GM21737 (cell line): ENCODE results near the gene RING1.
A peak's percentile ranks its signal among the peaks of the same experiment; 100 is the strongest.

Experiments used
- ATAC-seq: cut with Tn5 transposase; IDR thresholded peaks from one replicate; pipeline ENCODE4 v1.9.1; 2021; ENCODE audit warnings: mild to moderate bottlenecking, moderate library complexity; ENCODE audit not compliant: unreplicated experiment

The RING1 gene

DNA sequence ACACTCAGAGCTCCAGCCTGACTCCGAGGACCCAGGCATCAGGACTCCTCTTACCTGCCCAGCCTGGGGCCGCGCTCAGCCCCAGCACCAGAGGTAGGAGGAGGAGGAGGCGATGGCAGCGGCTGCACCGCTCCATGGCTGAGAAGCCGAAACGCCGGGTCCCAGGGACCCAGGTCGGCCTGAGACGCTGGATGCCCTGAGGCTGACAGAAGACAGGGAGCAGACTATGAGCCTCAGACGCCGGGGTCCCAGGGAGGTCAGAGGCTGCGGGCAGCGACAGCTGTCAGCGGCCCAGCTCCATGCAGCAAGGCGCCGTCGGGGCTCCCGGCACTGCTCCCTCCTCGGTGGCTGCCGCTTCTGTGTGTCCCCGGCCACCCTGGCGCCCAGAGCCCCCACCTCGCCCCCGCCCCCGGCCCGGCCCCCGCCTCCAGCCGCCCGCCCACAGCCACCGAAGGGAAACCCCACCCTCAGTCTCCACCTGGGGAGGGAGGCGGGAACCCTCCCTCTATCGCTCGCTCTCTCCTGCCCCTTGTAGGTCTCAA, 16.1 kb upstream of the RING1 start, which contains the start of gene COL11A2:
TSS of gene COL11A2 (minus strand) at position 363 of the 542 bp plus-strand sequence. CDS start at position 136, 227 bp downstream.
- ATAC-seq: no peak

DNA sequence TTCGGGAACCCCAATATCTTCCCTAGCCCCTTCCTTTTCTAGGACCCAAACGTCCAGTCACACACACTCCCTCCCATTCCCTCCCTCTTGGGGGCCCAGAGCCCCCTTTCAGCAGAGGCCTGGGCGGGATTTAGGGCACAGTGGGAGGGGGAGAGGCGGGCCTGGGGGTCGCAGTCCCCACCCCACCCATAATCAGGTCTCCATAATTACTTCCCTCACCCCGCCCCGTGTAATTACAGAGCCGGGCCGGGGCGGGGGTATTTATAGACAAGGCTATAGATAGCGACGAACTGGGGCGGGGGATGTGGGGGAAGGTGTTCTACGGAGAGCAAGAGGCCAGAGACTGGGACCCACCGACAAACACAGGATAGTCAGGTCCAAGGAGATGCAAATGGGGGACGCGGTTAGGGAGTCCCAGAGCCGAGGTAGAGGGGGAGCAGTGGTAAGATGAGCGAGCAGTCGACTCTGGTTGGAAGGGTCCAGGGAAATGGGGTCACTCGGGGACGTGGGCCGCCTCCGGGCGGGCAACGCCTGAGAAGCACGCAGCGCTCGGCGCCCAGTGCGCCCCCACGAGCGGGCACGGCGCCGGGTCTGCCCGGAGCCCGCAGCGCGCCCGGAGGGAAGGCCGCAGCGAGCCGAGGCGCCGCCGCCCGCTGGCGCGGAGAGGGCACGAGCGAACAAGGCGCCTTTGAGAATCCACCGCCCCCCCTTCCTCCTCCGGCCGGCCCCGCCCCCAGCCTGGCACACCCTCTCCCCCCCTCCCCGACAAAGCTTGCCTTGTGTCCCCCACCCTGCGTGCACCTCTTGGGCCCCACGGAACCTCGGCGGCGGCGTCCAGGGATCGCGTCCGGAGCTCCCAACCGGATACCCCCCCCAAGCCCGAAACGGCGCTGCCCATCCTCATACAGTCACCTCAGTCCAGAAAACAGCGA, 15.4 kb upstream of the RING1 start:
- no peak for ATAC-seq

DNA sequence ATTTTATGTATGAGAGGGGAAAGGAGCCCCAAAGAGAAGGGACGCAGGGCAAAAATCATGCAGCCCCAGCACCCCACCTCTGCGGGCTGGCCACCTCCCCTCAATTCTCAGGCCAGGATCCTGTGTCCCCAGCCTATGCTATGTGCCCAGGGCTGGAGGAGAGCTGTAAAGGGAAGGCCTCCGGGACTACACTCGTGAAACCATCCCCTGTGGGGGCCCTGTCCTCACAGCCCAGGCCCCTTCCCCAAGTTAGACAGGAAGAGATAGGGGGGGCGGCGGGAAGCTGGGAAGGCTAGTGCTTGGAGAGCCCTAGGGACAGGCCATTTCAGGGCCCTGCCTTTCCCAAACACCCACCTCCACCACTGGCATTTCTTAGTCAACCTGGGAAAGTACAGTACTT, 14.7 kb upstream of the RING1 start:
- no peak for ATAC-seq

DNA sequence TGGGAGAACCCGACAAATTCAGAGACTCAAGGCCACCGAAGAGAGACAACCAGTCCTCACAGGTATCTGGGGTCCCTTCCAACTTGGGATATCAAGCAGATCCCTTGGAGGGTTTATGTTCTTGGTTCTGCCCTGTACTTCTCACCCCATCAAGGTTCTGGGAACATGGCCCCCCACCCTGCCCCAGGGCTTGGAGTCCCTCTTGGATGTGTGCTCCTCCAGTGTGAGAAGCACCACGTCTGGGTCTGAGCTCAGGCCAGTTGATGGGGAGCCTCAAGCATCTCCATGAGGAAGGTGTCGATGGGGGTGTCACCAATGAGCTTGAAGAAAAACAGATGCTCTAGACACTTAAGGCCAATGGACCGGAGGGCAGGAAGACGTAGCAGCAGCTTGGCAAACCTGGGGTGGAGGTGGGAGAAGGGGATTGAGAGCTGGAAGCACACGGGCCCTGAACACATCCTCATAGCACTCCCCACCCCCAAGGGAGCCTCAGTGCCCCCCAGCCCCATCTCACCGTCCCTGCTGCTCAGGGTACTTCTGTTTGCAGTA, 13.8 kb upstream of the RING1 start:
- no peak for ATAC-seq

DNA sequence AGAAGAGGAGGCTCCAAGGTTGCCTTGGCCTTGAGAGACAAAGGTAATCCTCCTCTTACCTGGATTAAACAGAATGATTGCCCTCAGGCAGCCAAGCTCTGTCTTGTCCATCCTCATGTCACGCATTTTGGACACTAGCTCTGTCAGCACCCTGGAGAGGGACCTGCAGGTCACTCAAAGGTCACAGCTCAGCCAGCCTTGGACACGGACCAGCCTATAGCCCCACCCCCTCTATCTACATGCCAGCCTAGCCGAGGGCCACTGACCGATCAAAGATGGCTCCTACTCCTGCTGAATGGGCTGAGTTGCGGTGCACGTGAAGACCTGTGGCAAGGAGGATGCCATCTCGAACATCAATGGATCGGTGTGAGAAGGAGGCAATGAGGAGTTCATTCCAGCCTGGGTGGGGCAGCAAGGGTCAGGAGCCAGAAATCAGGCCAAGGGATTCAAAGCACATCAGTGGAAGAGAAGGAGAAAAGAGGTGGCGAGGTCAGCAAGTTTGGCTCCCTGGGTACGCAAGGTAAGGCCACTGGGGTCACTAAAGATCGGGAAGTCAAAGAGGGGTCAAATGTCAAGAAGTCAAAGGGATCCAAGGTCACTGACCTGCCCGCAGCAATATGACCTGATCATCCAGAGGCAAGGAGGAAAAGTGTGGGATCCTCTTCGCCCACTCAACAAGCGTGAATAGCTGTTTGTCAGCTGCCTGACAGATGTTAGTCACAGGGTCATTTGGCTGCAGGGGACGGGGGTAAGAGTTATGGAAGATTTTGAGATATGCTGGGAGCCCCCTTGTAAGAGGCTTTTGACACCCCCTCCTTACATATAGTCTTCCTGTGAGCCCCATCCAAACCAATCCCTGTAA, 12.8 kb upstream of the RING1 start:
- no peak for ATAC-seq

DNA sequence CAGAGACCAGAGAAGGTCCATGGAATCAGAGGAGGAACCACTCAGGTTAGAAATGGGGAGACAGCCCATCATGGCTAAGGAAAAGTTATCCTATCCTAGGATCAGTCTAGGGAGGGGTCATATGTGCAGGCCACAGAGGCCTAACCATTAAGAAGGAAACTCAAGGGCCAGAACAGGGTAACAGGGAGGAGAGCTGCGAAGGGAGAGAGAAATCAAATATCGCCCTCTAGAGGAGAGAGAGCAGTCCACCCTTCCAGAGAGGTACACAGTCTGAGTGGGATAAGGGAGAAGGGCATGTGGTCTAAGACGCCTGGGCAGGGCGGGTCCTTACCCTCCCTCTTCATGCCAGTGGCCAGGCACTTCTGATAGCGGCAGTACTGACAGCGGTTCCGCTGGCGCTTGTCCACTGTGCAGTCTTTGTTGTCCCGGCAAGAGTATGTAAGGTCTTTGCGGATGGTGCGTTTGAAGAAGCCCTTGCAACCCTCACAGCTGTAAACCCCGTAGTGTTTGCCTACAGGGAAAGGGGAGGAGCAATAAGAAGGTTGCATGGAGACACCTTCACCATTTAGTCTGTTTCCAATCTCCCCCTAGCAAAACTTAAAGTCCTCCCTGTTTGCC, 10.8 kb upstream of the RING1 start:
- ATAC-seq: no peak

DNA sequence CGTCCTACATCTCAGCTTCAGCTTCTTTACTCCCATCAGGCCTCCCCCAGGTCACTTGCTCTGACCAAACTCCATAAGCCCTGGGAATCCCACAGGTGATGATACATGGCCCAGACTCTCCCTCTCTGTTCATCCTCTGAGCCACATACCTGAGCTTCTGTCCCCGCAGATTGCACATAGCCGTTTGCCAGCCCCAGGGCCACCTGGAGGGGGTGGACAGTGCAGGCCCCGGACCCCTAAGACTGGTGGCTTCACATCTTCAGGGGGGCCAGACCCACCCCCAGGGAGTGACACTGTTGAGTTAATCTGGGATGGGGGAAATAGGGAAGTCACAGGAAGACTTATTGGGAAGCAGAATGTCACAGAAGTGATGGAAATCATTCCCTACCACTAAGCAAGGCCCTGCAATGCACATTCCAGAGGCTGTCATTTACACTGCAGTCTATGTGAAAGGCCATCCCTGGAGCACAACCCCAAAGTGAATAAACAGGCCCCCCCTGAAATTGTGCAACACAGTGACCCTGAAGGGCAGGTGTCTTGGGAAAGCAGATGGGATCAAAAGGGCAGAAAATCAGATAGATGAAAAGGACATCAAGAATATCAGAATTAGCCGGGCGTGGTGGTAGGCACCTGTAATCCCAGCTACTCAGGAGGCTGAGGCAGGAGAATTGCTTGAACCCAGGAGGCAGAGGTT, 10.0 kb upstream of the RING1 start:
- no peak for ATAC-seq

DNA sequence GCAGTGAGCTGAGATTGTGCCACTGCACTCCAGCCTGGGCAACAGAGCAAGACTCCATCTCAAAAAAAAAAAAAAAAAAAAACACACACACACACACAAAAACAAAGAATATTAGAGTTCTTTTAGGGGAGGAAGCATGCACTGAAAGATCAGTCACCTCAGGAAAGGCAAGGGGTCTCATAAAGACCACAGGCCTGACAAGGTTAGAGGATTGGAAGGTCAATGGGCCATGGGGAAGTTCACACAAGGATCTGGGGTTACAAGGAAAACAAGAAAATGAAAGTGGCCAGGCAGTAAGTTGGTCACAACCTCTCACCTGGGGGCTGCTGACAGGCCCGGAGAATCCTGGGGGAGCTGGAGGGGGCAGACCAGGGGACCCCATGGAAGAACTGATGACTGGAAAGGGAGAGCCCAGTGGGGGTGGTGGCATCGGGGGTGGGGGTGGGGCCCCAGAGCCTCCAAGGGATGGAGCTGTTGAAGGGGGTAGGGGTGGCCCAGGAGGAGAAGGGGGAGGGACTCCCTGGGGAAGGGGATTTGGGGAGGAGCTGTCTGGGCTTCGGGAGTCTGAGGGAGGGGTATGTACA, 9.4 kb upstream of the RING1 start:
- no peak for ATAC-seq

DNA sequence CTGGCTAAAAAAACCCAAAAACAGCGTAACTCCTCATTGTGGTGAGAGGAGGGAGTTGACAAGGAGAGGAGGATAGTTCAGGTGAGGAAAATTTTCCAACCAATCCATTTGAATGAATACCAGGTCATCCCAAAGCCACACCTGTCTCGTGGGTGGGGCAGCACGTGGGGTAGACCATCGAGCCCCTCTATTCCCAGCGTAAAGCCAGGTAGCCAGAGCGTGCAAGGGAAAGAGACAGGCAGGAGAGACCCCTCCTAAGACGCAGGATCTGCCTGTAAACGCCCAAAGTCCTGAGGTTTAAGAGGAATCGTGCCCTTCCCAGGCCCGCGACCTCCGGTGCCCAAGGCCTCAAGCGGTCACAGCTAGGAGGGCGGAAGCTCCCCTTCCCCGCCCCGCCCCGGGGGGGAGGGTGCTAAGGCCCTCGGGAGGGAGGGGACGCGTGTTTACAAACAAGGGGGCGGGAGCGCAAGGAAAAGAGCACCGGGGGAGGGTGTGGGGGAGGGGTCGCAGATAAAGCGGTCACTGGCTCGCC, 8.5 kb upstream of the RING1 start:
- peak; percentile 33 for ATAC-seq

DNA sequence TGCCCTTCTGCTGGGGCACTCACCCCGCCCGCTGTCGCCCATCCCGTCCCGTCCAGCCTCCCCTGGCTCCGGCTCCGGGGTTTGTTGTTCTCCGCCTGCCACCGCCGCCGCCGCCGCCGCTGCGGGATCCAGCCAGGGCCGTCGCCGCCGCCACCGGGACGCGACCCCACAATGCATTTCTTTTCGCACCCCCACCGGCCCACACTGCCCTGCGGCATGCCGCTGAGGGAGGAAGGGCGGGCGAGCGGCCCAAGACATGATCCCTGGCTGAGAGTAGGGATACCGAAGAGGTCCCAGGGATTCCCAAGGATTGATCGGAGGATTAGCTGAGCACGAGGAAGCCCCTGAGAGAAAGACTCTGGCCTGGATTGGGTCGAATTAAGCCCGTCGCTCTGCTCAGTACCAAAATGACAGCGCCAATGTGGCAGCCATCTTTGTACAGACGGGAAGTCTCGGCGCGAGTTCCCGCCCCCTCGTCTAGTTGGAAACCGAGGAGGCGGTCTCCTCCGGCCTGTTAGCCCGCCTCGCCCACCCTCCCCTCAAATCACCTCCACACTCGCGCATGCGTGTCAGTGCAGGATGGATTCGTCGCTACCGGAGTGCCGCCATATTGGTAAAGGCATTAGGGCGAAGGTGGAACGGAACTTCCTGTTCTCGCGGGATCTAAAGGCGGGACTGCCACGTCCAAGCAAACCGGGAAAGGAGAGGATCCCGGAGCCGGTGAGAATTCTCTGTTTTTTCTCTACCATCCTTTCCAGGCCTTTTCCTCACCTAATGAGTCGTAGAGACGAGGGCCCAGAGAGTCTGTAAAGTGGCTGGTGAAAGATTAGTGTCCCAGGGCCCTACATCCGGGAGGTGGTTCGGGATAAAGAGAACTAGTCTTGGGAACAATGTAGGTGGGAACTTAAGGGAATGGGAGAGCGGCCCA, 7.8 kb upstream of the RING1 start, which contains the start of the genes RXRB and SLC39A7:
TSS of gene RXRB (minus strand) at position 447 of the 928 bp plus-strand sequence. CDS start at position 258, 189 bp downstream.
TSS of gene SLC39A7 (plus strand) at position 649 of the 928 bp plus-strand sequence. CDS start 379 bp downstream, outside the sequence.
- peak; percentile 50 for ATAC-seq

DNA sequence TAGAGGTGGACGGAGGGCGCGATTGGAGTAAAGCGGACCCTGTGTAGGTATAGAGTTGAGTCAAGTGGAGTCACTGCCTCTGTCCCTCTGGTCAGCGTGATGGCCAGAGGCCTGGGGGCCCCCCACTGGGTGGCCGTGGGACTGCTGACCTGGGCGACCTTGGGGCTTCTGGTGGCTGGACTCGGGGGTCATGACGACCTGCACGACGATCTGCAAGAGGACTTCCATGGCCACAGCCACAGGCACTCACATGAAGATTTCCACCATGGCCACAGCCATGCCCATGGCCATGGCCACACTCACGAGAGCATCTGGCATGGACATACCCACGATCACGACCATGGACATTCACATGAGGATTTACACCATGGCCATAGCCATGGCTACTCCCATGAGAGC, 7.2 kb upstream of the RING1 start:
- no peak for ATAC-seq

DNA sequence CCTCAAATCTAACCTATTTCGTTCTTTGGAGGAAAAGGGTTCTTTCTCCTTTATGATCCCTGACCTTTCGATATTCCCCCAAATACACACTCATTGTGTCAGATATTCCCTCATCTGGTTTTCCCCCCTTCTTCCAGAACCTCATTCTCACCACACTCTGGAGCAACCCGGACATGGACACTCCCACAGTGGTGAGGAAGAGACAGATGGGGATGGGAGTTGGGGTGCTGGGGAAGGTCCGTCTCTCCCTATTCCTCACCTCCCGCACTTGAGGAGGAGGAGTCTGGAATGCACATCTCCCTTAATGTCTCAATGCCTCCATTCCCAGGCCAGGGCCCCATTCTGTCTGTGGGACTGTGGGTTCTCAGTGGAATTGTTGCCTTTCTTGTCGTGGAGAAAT, 6.4 kb upstream of the RING1 start:
- no peak for ATAC-seq

DNA sequence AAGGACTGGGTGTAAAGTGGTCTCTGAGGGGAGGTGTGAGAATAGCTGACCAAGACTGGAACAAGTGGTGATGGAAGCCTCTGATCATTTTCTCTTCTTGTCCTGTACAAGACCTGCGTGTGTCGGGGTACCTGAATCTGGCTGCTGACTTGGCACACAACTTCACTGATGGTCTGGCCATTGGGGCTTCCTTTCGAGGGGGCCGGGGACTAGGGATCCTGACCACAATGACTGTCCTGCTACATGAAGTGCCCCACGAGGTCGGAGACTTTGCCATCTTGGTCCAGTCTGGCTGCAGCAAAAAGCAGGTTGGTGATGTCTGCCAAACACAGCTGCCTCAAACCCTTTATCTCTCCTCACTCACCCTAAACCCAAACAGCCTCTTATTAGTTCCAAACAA, 5.5 kb upstream of the RING1 start:
- ATAC-seq: no peak

DNA sequence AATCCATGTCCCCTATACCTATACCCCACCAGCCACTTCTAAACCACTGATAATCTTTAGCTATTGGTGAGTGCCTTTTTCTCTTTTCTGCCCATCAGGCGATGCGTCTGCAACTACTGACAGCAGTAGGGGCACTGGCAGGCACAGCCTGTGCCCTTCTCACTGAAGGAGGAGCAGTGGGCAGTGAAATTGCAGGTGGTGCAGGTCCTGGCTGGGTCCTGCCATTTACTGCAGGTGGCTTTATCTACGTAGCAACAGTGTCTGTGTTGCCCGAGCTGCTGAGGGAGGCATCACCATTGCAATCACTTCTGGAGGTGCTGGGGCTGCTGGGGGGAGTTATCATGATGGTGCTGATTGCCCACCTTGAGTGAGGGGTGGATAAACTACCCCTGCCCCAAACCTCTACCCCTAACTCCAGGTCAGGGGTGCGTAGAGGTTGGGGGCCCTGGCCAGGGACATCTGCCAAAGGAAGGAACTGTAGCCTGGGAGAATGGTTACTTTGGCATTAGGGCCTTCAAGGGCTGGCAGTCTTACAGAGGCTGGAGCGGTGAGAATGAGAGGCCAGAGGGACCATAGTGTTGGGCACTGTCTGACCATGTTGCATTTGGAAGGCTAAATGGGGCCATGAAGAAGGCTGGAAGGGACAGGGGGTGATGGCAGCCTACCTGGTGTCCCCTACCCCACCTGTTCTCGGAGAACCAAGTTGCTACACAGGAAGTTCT, 4.7 kb upstream of the RING1 start:
- ATAC-seq: no peak

DNA sequence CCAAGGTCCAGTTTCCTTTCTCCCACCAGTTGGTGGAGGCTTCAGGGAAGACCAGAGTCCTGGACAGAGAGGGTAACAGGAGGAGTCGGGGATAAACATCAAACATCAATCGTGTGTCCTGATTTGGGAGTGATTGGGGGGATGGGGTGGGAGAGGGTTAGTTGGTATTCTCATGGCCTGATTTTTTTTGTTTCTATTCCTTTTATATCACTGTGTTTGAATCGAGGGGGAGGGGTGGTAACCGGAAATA, 4.2 kb upstream of the RING1 start:
- no peak for ATAC-seq

DNA sequence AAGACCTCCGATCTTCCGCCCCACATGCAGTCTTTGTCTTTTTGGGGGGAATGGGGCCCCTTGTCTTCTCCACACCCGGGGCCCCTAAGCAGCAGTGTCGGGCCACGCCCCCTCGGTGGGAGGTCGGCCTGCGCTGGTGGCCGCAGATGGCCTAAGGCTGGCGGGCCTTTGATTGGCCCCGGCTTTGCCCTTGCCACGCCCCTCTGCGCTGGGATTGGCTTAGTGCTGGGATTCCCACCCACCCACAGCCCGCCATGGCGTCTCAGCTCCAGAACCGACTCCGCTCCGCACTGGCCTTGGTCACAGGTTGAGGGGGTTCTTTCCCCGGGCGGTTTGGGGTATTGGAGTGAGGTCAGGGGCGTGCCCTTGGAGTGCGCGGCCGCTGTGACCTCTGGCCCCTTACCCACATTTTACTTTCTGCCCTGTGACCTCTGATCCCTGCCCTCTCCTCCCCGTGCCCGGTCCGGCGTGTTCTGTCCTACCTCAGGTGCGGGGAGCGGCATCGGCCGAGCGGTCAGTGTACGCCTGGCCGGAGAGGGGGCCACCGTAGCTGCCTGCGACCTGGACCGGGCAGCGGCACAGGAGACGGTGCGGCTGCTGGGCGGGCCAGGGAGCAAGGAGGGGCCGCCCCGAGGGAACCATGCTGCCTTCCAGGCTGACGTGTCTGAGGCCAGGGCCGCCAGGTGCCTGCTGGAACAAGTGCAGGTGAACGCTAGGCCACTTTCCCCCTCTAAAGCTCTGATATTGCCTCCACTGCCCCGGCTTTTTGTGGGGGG, 3.7 kb upstream of the RING1 start, which contains the start of gene HSD17B8:
TSS of gene HSD17B8 (plus strand) at position 241 of the 776 bp plus-strand sequence. CDS start at position 255, 14 bp downstream.
- ATAC-seq: peak; percentile 44
